K562 (cell line): ENCODE measurements around the gene RITA1. TPM values are rescaled to one million over a fixed set of nuclear protein-coding genes. Genes with fewer than 3 reads are reported as not detected.

ENCODE experiments used
- BHLHE40 ChIP-seq: IDR thresholded peaks from 2 replicates; pipeline ENCODE4 v1.6.1; 2011; ENCODE audit warnings: low read length, improper control_type of control experiment
- E4F1 ChIP-seq: fragments of 250-450 bp; sonication (Bioruptor Pico); IDR thresholded peaks from 2 replicates; pipeline ENCODE4 v1.5.0; 2021; ENCODE audit warnings: mild to moderate bottlenecking, borderline replicate concordance
- IRF9 ChIP-seq: fragments of 450-650 bp; IDR thresholded peaks from 2 replicates; pipeline ENCODE4 v1.6.1; 2016; ENCODE audit warnings: missing biosample characterization, missing genetic modification characterization
- MTA3 ChIP-seq: fragments of 450-650 bp; formaldehyde crosslinking; IDR thresholded peaks from 2 replicates; pipeline ENCODE4 v1.6.1; 2017; ENCODE audit warnings: mild to moderate bottlenecking, borderline replicate concordance
- NFATC3 ChIP-seq: fragments of 450-650 bp; IDR thresholded peaks from 2 replicates; pipeline ENCODE4 v1.6.1; 2017; ENCODE audit warnings: mild to moderate bottlenecking
- POLR2A ChIP-seq: fragments of 450-650 bp; conservative IDR thresholded peaks from 2 replicates; pipeline ENCODE4 v1.6.1; 2016
- RBBP5 ChIP-seq: fragments of 200-600 bp; sonication (generic); IDR thresholded peaks from 2 replicates; pipeline ENCODE4 v1.6.1; 2012; ENCODE audit warnings: borderline replicate concordance, mild to moderate bottlenecking, low read length, control low read depth, inconsistent platforms; ENCODE audit not compliant: insufficient read depth, poor library complexity, severe bottlenecking
- RREB1 ChIP-seq: fragments of 250-450 bp; sonication (Bioruptor Pico); IDR thresholded peaks from 2 replicates; pipeline ENCODE4 v1.4.0; 2020
- SMAD2 ChIP-seq: fragments of 150-350 bp; IDR thresholded peaks from 2 replicates; pipeline ENCODE4 v1.6.1; 2014; ENCODE audit warnings: low read depth, mild to moderate bottlenecking, low read length
- SNAPC5 ChIP-seq: fragments of 250-450 bp; sonication (Bioruptor Pico); IDR thresholded peaks from 2 replicates; pipeline ENCODE4 v1.8.0; 2021; ENCODE audit warnings: moderate library complexity, mild to moderate bottlenecking, inconsistent platforms
- TBL1XR1 ChIP-seq, 2 experiments: IDR thresholded peaks; 2 replicates each; pipeline ENCODE4 v1.6.1; 2012; ENCODE audit warnings: improper control_type of control experiment in 2 of 2, low read length in 2 of 2, mild to moderate bottlenecking in 1 of 2
- TCF3 ChIP-seq: sonication (generic); formaldehyde crosslinking; IDR thresholded peaks from 2 replicates; pipeline ENCODE4 v1.4.0; 2020; ENCODE audit warnings: mild to moderate bottlenecking, missing genetic modification reagents
- YY1 ChIP-seq, 3 experiments: IDR thresholded peaks; 2 replicates each; pipeline ENCODE4 v1.6.1; 2011; ENCODE audit warnings: low read length in 2 of 3, mild to moderate bottlenecking in 2 of 3, moderate library complexity in 2 of 3, borderline replicate concordance in 1 of 3, control low read depth in 1 of 3, low read depth in 1 of 3; ENCODE audit not compliant: insufficient read depth in 3 of 3, insufficient replicate concordance in 2 of 3, control insufficient read depth in 1 of 3, insufficient read length in 1 of 3; ENCODE audit errors: extremely low read depth in 1 of 3
- ZNF655 ChIP-seq: fragments of 250-450 bp; sonication (Bioruptor Pico); IDR thresholded peaks from 2 replicates; pipeline ENCODE4 v1.5.0; 2021
- ZNF668 ChIP-seq: fragments of 250-450 bp; sonication (Bioruptor Pico); IDR thresholded peaks from 2 replicates; pipeline ENCODE4 v1.8.0; 2022; ENCODE audit warnings: mild to moderate bottlenecking, inconsistent platforms
- polyA plus RNA-seq, 8 experiments: library from polyadenylated mRNA; depleted of rRNA in 4 of 8; stranded (reverse) in 5 of 8; unstranded in 3 of 8; fragments of >200 nt; fragmentation: Nextera tagmentation in 2 of 8; fragmentation: Illumina TruSeq in 1 of 8; extraction: Ambion mirVana in 2 of 8; extraction: Trizol in 1 of 8; gene quantifications; 2 replicates each; pipeline versions ENCODE4 v1.2.1 to v1.2.3, GENCODE V29; 2011 to 2014; ENCODE audit warnings: inconsistent platforms in 1 of 8, missing spikeins in 1 of 8
- total RNA-seq, 7 experiments: library from RNA; depleted of rRNA in 6 of 7; stranded (reverse); fragments of >200 nt in 6 of 7; fragmentation: Illumina TruSeq in 2 of 7; extraction: Trizol in 2 of 7; gene quantifications; 2 replicates each; pipeline versions ENCODE4 v1.2.1 to v1.2.3, GENCODE V29; 2011 to 2021; ENCODE audit warnings: low replicate concordance in 1 of 7

Gene RITA1
- total and polyA plus RNA-seq, 9 of the 15 experiments (the other 6 are each of a cell fraction or from before 2014, with no cell fraction given), result 2.8 to 40.4 (median 18.0) TPM

GRCh38 chr12:113221181-113221996, 35.9 kb downstream of the RITA1 start, which contains the start of gene TPCN1 (continued):
- TF ChIP-seq IRF9 (tag), result no peak
- no peak for TF ChIP-seq NFATC3
- TF ChIP-seq ZNF655, result no peak
- TF ChIP-seq TCF3 (CRISPR knock-in tag), result no peak
- no peak for TF ChIP-seq ZNF668 (CRISPR knock-in tag)
- peak; percentile 34; the same call in 1 of the 2 replicates for TF ChIP-seq MTA3
- no peak for TF ChIP-seq TBL1XR1 (IDR thresholded peaks at IDR 0.05; ENCODE audit: low read length in 2 of 2)
- TF ChIP-seq RBBP5, result peak; percentile 41
- 0 out of 2 replicates have a peak, but pooled peaks have one; percentile 14 for TF ChIP-seq BHLHE40
- TF ChIP-seq YY1 (IDR thresholded peaks at IDR 0.05; ENCODE audit: borderline replicate concordance in 1 of 3, control insufficient read depth in 1 of 3, extremely low read depth in 1 of 3, insufficient read depth in 3 of 3, insufficient read length in 1 of 3, insufficient replicate concordance in 2 of 3, low read depth in 1 of 3, low read length in 2 of 3), result peak in 2 of 3 experiments; percentile 55 to 60
- no peak for TF ChIP-seq SNAPC5 (CRISPR knock-in tag)
- TF ChIP-seq SMAD2, result no peak
- TF ChIP-seq RREB1 (CRISPR knock-in tag), result no peak
- TF ChIP-seq E4F1 (CRISPR knock-in tag), result no peak
- peak; percentile 89 for TF ChIP-seq POLR2A
